HEK293 (cell line): ENCODE results near the gene ELAPOR1.

Experiments used
- FEZF1 ChIP-seq: fragments of 450-650 bp; formaldehyde crosslinking; IDR thresholded peaks from 2 replicates; pipeline ENCODE4 v1.5.1; 2016; ENCODE audit warnings: missing biosample characterization, missing genetic modification characterization
- GLIS1 ChIP-seq: fragments of 450-650 bp; formaldehyde crosslinking; IDR thresholded peaks from 2 replicates; pipeline ENCODE4 v1.5.1; 2016; ENCODE audit warnings: missing biosample characterization, missing genetic modification characterization
- GLIS2 ChIP-seq: fragments of 450-650 bp; formaldehyde crosslinking; IDR thresholded peaks from 2 replicates; pipeline ENCODE4 v1.5.1; 2016; ENCODE audit warnings: missing biosample characterization, missing genetic modification characterization
- HOXC10 ChIP-seq: sonication (generic); formaldehyde crosslinking; IDR thresholded peaks from 2 replicates; pipeline ENCODE4 v1.8.1; 2023; ENCODE audit warnings: mild to moderate bottlenecking, missing genetic modification reagents
- HOXD13 ChIP-seq: sonication (generic); formaldehyde crosslinking; IDR thresholded peaks from 2 replicates; pipeline ENCODE4 v1.8.0; 2022; ENCODE audit warnings: missing genetic modification reagents, borderline replicate concordance
- IKZF3 ChIP-seq: fragments of 450-650 bp; IDR thresholded peaks from 2 replicates; pipeline ENCODE4 v1.5.0; 2018; ENCODE audit warnings: missing biosample characterization, mild to moderate bottlenecking, missing genetic modification characterization, moderate library complexity
- KLF10 ChIP-seq: fragments of 450-650 bp; IDR thresholded peaks from 2 replicates; pipeline ENCODE4 v1.5.1; 2018; ENCODE audit warnings: missing biosample characterization, mild to moderate bottlenecking, missing genetic modification characterization
- KLF16 ChIP-seq: fragments of 450-650 bp; formaldehyde crosslinking; IDR thresholded peaks from 2 replicates; pipeline ENCODE4 v1.5.1; 2017; ENCODE audit warnings: missing biosample characterization, missing genetic modification characterization
- KLF8 ChIP-seq: fragments of 450-650 bp; formaldehyde crosslinking; IDR thresholded peaks from 2 replicates; pipeline ENCODE4 v1.5.1; 2016; ENCODE audit warnings: missing biosample characterization, missing genetic modification characterization
- MYNN ChIP-seq: fragments of 450-650 bp; formaldehyde crosslinking; IDR thresholded peaks from 2 replicates; pipeline ENCODE4 v1.5.1; 2016; ENCODE audit warnings: missing biosample characterization, missing genetic modification characterization, borderline replicate concordance
- OVOL3 ChIP-seq: fragments of 450-650 bp; formaldehyde crosslinking; IDR thresholded peaks from 2 replicates; pipeline ENCODE4 v1.5.1; 2016; ENCODE audit warnings: missing biosample characterization, missing genetic modification characterization
- PRDM1 ChIP-seq: fragments of 450-650 bp; formaldehyde crosslinking; IDR thresholded peaks from 2 replicates; pipeline ENCODE4; 2016; ENCODE audit warnings: missing biosample characterization, missing genetic modification characterization
- SP3 ChIP-seq: fragments of 450-650 bp; formaldehyde crosslinking; IDR thresholded peaks from 2 replicates; pipeline ENCODE4 v1.5.1; 2016; ENCODE audit warnings: missing biosample characterization, missing genetic modification characterization
- SP7 ChIP-seq: fragments of 450-650 bp; formaldehyde crosslinking; IDR thresholded peaks from 2 replicates; pipeline ENCODE4 v1.5.1; 2016; ENCODE audit warnings: missing biosample characterization, missing genetic modification characterization
- ZFP3 ChIP-seq: fragments of 450-650 bp; formaldehyde crosslinking; IDR thresholded peaks from 2 replicates; pipeline ENCODE4 v1.5.1; 2016; ENCODE audit warnings: low read depth, missing biosample characterization, missing genetic modification characterization
- ZFP41 ChIP-seq: fragments of 450-650 bp; formaldehyde crosslinking; IDR thresholded peaks from 2 replicates; pipeline ENCODE4 v1.5.1; 2016; ENCODE audit warnings: missing biosample characterization, missing genetic modification characterization, borderline replicate concordance
- ZNF121 ChIP-seq: fragments of 450-650 bp; formaldehyde crosslinking; IDR thresholded peaks from 2 replicates; pipeline ENCODE4 v1.5.1; 2016; ENCODE audit warnings: missing biosample characterization, missing genetic modification characterization
- ZNF133 ChIP-seq: fragments of 450-650 bp; formaldehyde crosslinking; IDR thresholded peaks from 2 replicates; pipeline ENCODE4 v1.5.1; 2016; ENCODE audit warnings: missing biosample characterization, missing genetic modification characterization
- ZNF202 ChIP-seq: fragments of 450-650 bp; formaldehyde crosslinking; IDR thresholded peaks from 2 replicates; pipeline ENCODE4 v1.5.1; 2016; ENCODE audit warnings: missing biosample characterization, missing genetic modification characterization, borderline replicate concordance
- ZNF223 ChIP-seq: fragments of 450-650 bp; formaldehyde crosslinking; IDR thresholded peaks from 2 replicates; pipeline ENCODE4 v1.5.1; 2016; ENCODE audit warnings: missing biosample characterization, missing genetic modification characterization
- ZNF292 ChIP-seq: fragments of 450-650 bp; formaldehyde crosslinking; IDR thresholded peaks from 2 replicates; pipeline ENCODE4 v1.5.1; 2016; ENCODE audit warnings: low read depth, missing biosample characterization, missing genetic modification characterization, borderline replicate concordance
- ZNF391 ChIP-seq: fragments of 450-650 bp; formaldehyde crosslinking; IDR thresholded peaks from 2 replicates; pipeline ENCODE4 v1.5.1; 2016; ENCODE audit warnings: low read depth, missing biosample characterization, missing genetic modification characterization, borderline replicate concordance
- ZNF394 ChIP-seq: fragments of 450-650 bp; formaldehyde crosslinking; IDR thresholded peaks from 2 replicates; pipeline ENCODE4 v1.5.1; 2016; ENCODE audit warnings: missing biosample characterization, missing genetic modification characterization, mild to moderate bottlenecking, moderate library complexity, borderline replicate concordance
- ZNF416 ChIP-seq: fragments of 450-650 bp; formaldehyde crosslinking; IDR thresholded peaks from 2 replicates; pipeline ENCODE4 v1.5.1; 2016; ENCODE audit warnings: missing biosample characterization, missing genetic modification characterization
- ZNF529 ChIP-seq: fragments of 450-650 bp; formaldehyde crosslinking; IDR thresholded peaks from 2 replicates; pipeline ENCODE4 v1.5.1; 2017; ENCODE audit warnings: missing genetic modification characterization, missing biosample characterization; ENCODE audit not compliant: insufficient replicate concordance
- ZNF623 ChIP-seq: fragments of 450-650 bp; formaldehyde crosslinking; IDR thresholded peaks from 2 replicates; pipeline ENCODE4 v1.5.1; 2016; ENCODE audit warnings: missing biosample characterization, missing genetic modification characterization
- ZNF654 ChIP-seq: fragments of 450-650 bp; formaldehyde crosslinking; IDR thresholded peaks from 2 replicates; pipeline ENCODE4 v1.5.1; 2016; ENCODE audit warnings: low read depth, missing biosample characterization, missing genetic modification characterization
- ZNF776 ChIP-seq: fragments of 450-650 bp; formaldehyde crosslinking; IDR thresholded peaks from 2 replicates; pipeline ENCODE4 v1.5.0; 2017; ENCODE audit warnings: missing biosample characterization, missing genetic modification characterization, borderline replicate concordance
- ZNF777 ChIP-seq: fragments of 450-650 bp; formaldehyde crosslinking; IDR thresholded peaks from 2 replicates; pipeline ENCODE4 v1.5.1; 2017; ENCODE audit warnings: missing biosample characterization, missing genetic modification characterization, borderline replicate concordance
- ZNF785 ChIP-seq: fragments of 450-650 bp; formaldehyde crosslinking; IDR thresholded peaks from 2 replicates; pipeline ENCODE4 v1.5.1; 2016; ENCODE audit warnings: missing biosample characterization, missing genetic modification characterization
- ZSCAN30 ChIP-seq: fragments of 450-650 bp; IDR thresholded peaks from 2 replicates; pipeline ENCODE4 v1.5.1; 2018; ENCODE audit warnings: missing biosample characterization, mild to moderate bottlenecking, missing genetic modification characterization, moderate library complexity
- TF ChIP-seq, protein P1 (sequence below): fragments of 450-650 bp; formaldehyde crosslinking; IDR thresholded peaks from 2 replicates; pipeline ENCODE4 v1.5.1; 2016; ENCODE audit warnings: missing biosample characterization, missing genetic modification characterization
- TF ChIP-seq, protein P2 (sequence below): fragments of 450-650 bp; formaldehyde crosslinking; IDR thresholded peaks from 2 replicates; pipeline ENCODE4 v1.5.1; 2016; ENCODE audit warnings: missing biosample characterization, missing genetic modification characterization, low read depth
- TF ChIP-seq, protein P3 (sequence below): fragments of 450-650 bp; formaldehyde crosslinking; IDR thresholded peaks from 2 replicates; pipeline ENCODE4 v1.5.1; 2016; ENCODE audit warnings: missing biosample characterization, missing genetic modification characterization
- TF ChIP-seq, protein P4 (sequence below): IDR thresholded peaks from 2 replicates; pipeline ENCODE4 v1.6.1; 2011; ENCODE audit warnings: mild to moderate bottlenecking, low read depth, low read length, borderline replicate concordance

The ELAPOR1 gene

DNA sequence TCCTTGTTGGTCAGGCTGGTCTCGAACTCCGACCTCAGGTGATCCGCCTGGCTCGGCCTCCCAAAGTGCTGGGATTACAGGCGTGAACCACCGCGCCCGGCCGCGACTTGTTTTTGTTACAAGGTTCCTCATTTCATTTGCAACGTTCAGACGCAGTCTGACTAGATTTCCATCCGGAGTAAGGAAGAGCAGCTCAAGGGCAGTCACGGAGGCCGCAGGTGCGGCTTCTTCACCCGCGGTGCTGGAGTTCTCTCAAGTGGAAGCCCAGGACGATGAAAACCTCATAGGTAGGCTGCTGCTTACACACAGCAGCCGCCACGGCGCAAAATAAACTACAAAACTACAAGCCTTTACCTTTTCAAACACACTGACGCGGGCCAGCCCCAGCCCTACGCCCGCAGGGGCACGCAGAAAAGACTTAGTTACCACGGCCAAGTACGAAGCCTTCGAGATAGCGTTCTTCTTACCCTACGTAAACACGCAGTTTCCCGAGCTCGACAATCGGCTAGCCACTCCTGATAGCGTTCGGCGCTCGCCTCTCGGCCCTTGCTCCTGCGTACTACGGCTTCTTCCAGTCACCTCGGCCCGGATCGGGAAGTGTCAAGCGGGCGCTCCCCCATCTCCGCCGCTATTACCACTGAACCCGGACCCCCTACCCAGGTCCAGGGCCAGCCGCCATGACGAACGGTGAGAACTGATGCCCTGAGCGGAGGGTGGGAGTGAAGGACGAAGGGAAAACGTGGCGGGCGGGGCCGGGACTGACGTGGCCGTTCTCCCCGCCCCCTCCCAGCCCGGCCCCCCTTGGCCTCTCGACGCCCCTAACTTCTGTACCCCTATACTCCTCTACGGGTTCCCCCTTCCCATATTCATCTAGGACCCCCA lies 23.5 kb upstream of the ELAPOR1 start, which contains the start of gene TMEM167B (continued):
- TF ChIP-seq ZNF777 (tag by site-specific recombination) (0 out of 2 replicates have a peak, but pooled peaks have one; percentile 49), ZNF529 (tag by site-specific recombination) (no peak), FEZF1 (tag by site-specific recombination) (peak; percentile 30; the same call in 1 of the 2 replicates), ZNF391 (tag by site-specific recombination) (peak; percentile 91; the same call in 1 of the 2 replicates), ZNF416 (no peak), ZNF394 (tag by site-specific recombination) (peak; percentile 68; the same call in 1 of the 2 replicates), SP7 (peak; percentile 94), KLF8 (tag by site-specific recombination) (peak; percentile 93; the same call in 1 of the 2 replicates), ZNF292 (tag by site-specific recombination) (no peak), PRDM1 (tag by site-specific recombination) (no peak), OVOL3 (tag by site-specific recombination) (peak; percentile 82; the same call in 1 of the 2 replicates), GLIS2 (tag by site-specific recombination) (peak; percentile 94), IKZF3 (tag by site-specific recombination) (peak; percentile 68; the same call in 1 of the 2 replicates), GLIS1 (tag by site-specific recombination) (peak; percentile 75), ZFP3 (tag by site-specific recombination) (no peak), ZNF202 (tag by site-specific recombination) (no peak), HOXC10 (CRISPR knock-in tag) (no peak), MYNN (tag by site-specific recombination) (no peak), ZNF776 (tag by site-specific recombination) (no peak), ZNF121 (tag by site-specific recombination) (no peak; the same call in 1 of the 2 replicates), SP3 (peak; percentile 90), ZNF654 (tag by site-specific recombination) (0 out of 2 replicates have a peak, but pooled peaks have one; percentile 5), KLF16 (tag by site-specific recombination) (peak; percentile 97), ZSCAN30 (tag by site-specific recombination) (peak; percentile 80; the same call in 1 of the 2 replicates), KLF10 (tag by site-specific recombination) (peak; percentile 69), ZNF623 (tag by site-specific recombination) (peak; percentile 17), ZNF133 (tag by site-specific recombination) (no peak), ZNF223 (tag by site-specific recombination) (no peak; the same call in 1 of the 2 replicates), HOXD13 (CRISPR knock-in tag) (no peak), ZNF785 (tag by site-specific recombination) (no peak), ZFP41 (tag by site-specific recombination) (no peak)
- TF ChIP-seq, protein P1, sequence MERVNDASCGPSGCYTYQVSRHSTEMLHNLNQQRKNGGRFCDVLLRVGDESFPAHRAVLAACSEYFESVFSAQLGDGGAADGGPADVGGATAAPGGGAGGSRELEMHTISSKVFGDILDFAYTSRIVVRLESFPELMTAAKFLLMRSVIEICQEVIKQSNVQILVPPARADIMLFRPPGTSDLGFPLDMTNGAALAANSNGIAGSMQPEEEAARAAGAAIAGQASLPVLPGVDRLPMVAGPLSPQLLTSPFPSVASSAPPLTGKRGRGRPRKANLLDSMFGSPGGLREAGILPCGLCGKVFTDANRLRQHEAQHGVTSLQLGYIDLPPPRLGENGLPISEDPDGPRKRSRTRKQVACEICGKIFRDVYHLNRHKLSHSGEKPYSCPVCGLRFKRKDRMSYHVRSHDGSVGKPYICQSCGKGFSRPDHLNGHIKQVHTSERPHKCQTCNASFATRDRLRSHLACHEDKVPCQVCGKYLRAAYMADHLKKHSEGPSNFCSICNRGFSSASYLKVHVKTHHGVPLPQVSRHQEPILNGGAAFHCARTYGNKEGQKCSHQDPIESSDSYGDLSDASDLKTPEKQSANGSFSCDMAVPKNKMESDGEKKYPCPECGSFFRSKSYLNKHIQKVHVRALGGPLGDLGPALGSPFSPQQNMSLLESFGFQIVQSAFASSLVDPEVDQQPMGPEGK (tag by site-specific recombination) = peak; percentile 97
- TF ChIP-seq, protein P2, sequence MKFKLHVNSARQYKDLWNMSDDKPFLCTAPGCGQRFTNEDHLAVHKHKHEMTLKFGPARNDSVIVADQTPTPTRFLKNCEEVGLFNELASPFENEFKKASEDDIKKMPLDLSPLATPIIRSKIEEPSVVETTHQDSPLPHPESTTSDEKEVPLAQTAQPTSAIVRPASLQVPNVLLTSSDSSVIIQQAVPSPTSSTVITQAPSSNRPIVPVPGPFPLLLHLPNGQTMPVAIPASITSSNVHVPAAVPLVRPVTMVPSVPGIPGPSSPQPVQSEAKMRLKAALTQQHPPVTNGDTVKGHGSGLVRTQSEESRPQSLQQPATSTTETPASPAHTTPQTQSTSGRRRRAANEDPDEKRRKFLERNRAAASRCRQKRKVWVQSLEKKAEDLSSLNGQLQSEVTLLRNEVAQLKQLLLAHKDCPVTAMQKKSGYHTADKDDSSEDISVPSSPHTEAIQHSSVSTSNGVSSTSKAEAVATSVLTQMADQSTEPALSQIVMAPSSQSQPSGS = peak; percentile 68
- TF ChIP-seq, protein P3, sequence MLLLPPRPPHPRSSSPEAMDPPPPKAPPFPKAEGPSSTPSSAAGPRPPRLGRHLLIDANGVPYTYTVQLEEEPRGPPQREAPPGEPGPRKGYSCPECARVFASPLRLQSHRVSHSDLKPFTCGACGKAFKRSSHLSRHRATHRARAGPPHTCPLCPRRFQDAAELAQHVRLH (tag by site-specific recombination) = peak; percentile 99
- TF ChIP-seq, protein P4, sequence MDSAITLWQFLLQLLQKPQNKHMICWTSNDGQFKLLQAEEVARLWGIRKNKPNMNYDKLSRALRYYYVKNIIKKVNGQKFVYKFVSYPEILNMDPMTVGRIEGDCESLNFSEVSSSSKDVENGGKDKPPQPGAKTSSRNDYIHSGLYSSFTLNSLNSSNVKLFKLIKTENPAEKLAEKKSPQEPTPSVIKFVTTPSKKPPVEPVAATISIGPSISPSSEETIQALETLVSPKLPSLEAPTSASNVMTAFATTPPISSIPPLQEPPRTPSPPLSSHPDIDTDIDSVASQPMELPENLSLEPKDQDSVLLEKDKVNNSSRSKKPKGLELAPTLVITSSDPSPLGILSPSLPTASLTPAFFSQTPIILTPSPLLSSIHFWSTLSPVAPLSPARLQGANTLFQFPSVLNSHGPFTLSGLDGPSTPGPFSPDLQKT = no peak
